Measurements from ENCODE around the gene LHFPL6. TPM values are rescaled to one million over a fixed set of nuclear protein-coding genes. Genes with fewer than 3 reads are reported as not detected.

The LHFPL6 gene
- total and polyA plus RNA-seq, 9 of the 15 experiments (the other 6 are each of a cell fraction or from before 2014, with no cell fraction given) = 0.18 TPM; not detected in 8

DNA sequence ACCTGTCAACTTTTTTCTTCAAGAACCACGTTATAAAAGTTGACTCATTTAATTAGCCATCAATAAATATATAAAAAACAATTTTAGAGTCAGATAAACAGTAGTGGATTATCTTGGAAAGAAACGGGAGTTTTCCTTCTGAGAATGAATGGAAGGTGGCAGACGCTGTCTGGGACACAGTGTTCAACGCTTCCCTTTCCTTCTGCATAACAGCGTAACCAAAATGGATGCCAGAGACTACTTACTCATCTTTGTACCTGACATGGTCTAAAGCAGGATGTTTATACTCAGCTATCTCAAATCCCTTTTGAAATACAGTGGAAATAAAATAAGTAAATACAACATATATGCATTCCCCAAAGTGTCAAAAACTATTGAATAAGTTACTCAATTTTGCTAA is 195.2 kb downstream of the LHFPL6 start:
- POLR2A ChIA-PET = no interaction called here
- Histone ChIP-seq H3K4me2 (ENCODE audit: insufficient read depth, low read length) (no peak overlapping the region), H3K4me3 (no peak overlapping the region), H3K36me3 (ENCODE audit: control insufficient read depth, insufficient read depth, low read length) (no peaks in the 10 kb centered on the region), H3K27me3 (ENCODE audit: control insufficient read depth in 2 of 2, insufficient read depth in 2 of 2, low read length in 2 of 2) (no peaks in the 10 kb centered on the region; a peak in 1 of 5 replicates), H2AFZ (ENCODE audit: low read depth, low read length) (no peak overlapping the region), H3K9me1 (ENCODE audit: control insufficient read depth, insufficient read depth, low read length) (no peaks in the 10 kb centered on the region), H3K27ac (ENCODE audit: extremely low read depth, low read depth, low read length) (no peak overlapping the region), H3K4me1 (replicated peaks in 1 of 2; ENCODE audit: control insufficient read depth in 2 of 2, insufficient read depth in 2 of 2, low read length in 2 of 2) (no peaks in the 10 kb centered on the region), H3K9ac (ENCODE audit: insufficient read depth in 1 of 2, low read depth in 2 of 2, low read length in 2 of 2) (no peak overlapping the region), H3K79me2 (ENCODE audit: control insufficient read depth, insufficient read depth, low read length) (no peaks in the 10 kb centered on the region), H4K20me1 (replicated peaks; ENCODE audit: control insufficient read depth, insufficient read depth, low read length) (no peaks in the 10 kb centered on the region), H3K9me3 (replicated peaks; ENCODE audit: control insufficient read depth, insufficient read depth, low read depth, low read length) (no peaks in the 10 kb centered on the region)
- ATAC-seq = no peak
- WGBS (ENCODE audit: insufficient coverage, low coverage, missing lambda C conversion rate) = 0% methylated on average over 5 of the region's 5 CpGs
- CTCF ChIA-PET (ENCODE audit: low intra/inter-chr PET ratio) = no interaction called here
- in situ Hi-C loops (cut with MboI) (no loop called here), intact Hi-C loops (cut with micrococcal nuclease) (no loop called here)
- no TSS peak for BruUV-seq (replicated peaks)
- no peak for FAIRE-seq
- no peak for DNase-seq (ENCODE audit: extremely low read depth in 1 of 4, low spot score in 3 of 4)
- TF ChIP-seq RBM25 (IDR thresholded peaks at IDR 0.05; ENCODE audit: low read depth, low read length, severe bottlenecking) (no peak), ZNF274 (IDR thresholded peaks at IDR 0.05; ENCODE audit: borderline replicate concordance, low read depth, low read length) (no peak), DPF2 (IDR thresholded peaks at IDR 0.05) (no peak), PURB (CRISPR knock-in tag; IDR thresholded peaks at IDR 0.05; ENCODE audit: low read depth) (no peak), ZFP30 (CRISPR knock-in tag; IDR thresholded peaks at IDR 0.05; ENCODE audit: borderline replicate concordance) (no peak), CTCFL (IDR thresholded peaks at IDR 0.05; ENCODE audit: borderline replicate concordance, insufficient read depth, low read depth, low read length, poor library complexity, severe bottlenecking) (no peak), LARP7 (IDR thresholded peaks at IDR 0.05) (no peak), CTBP1 (IDR thresholded peaks at IDR 0.05; ENCODE audit: borderline replicate concordance) (no peak), KDM4B (IDR thresholded peaks at IDR 0.05; ENCODE audit: borderline replicate concordance in 2 of 2, low read depth in 1 of 2) (no peak), MYC (IDR thresholded peaks at IDR 0.05; ENCODE audit: low read depth, low read length) (no peak), MYC (CRISPR knock-in tag; IDR thresholded peaks at IDR 0.05; ENCODE audit: borderline replicate concordance, low read depth) (no peak), HDAC6 (IDR thresholded peaks at IDR 0.05; ENCODE audit: low read depth, low read length) (no peak), ZNF280A (IDR thresholded peaks at IDR 0.05; ENCODE audit: low read depth, partially characterized antibody) (no peak), ZNF830 (CRISPR knock-in tag; IDR thresholded peaks at IDR 0.05) (no peak)
- TF ChIP-seq, protein P1, sequence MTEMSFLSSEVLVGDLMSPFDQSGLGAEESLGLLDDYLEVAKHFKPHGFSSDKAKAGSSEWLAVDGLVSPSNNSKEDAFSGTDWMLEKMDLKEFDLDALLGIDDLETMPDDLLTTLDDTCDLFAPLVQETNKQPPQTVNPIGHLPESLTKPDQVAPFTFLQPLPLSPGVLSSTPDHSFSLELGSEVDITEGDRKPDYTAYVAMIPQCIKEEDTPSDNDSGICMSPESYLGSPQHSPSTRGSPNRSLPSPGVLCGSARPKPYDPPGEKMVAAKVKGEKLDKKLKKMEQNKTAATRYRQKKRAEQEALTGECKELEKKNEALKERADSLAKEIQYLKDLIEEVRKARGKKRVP (CRISPR knock-in tag; IDR thresholded peaks at IDR 0.05) = no peak
- TF ChIP-seq, protein P2, sequence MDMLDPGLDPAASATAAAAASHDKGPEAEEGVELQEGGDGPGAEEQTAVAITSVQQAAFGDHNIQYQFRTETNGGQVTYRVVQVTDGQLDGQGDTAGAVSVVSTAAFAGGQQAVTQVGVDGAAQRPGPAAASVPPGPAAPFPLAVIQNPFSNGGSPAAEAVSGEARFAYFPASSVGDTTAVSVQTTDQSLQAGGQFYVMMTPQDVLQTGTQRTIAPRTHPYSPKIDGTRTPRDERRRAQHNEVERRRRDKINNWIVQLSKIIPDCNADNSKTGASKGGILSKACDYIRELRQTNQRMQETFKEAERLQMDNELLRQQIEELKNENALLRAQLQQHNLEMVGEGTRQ (CRISPR knock-in tag; IDR thresholded peaks at IDR 0.05) = no peak
- TF ChIP-seq, protein P3, sequence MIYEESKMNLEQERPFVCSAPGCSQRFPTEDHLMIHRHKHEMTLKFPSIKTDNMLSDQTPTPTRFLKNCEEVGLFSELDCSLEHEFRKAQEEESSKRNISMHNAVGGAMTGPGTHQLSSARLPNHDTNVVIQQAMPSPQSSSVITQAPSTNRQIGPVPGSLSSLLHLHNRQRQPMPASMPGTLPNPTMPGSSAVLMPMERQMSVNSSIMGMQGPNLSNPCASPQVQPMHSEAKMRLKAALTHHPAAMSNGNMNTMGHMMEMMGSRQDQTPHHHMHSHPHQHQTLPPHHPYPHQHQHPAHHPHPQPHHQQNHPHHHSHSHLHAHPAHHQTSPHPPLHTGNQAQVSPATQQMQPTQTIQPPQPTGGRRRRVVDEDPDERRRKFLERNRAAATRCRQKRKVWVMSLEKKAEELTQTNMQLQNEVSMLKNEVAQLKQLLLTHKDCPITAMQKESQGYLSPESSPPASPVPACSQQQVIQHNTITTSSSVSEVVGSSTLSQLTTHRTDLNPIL (CRISPR knock-in tag; IDR thresholded peaks at IDR 0.05) = no peak
